Heart left ventricle (tissue), 16 donors: ENCODE measurements around the gene ITFG2. TPM values are rescaled to one million over a fixed set of nuclear protein-coding genes. Genes with fewer than 3 reads are reported as not detected.

ENCODE experiments used
- ATAC-seq, 4 donors: fragments of 200-7000 bp; cut with Tn5 transposase; one replicate each; pipeline ENCODE4 v1.9.1; 2020 to 2022; ENCODE audit warnings: moderate library complexity in 4 of 4, mild to moderate bottlenecking in 3 of 4, moderate number of reproducible peaks in 1 of 4
- DNase-seq, 5 donors: peaks; one replicate each; pipeline ENCODE4 v3.0.0-alpha.2; 2020
- H3K27ac ChIP-seq, 12 donors: fragments of 200-600 bp; sonication (generic) in 4 of 12; one replicate each; pipeline versions ENCODE4 v1.5.0 to v1.8.0; 2016 to 2022; ENCODE audit warnings: mild to moderate bottlenecking in 2 of 12
- H3K27me3 ChIP-seq, 9 donors: fragments of 200-600 bp; sonication (generic) in 2 of 9; one replicate each; pipeline versions ENCODE4 v1.5.1 to v1.8.0; 2016 to 2022; ENCODE audit warnings: mild to moderate bottlenecking in 3 of 9
- H3K36me3 ChIP-seq, 9 donors: fragments of 200-600 bp; sonication (generic) in 2 of 9; one replicate each; pipeline versions ENCODE4 v1.5.0 to v1.8.0; 2018 to 2022; ENCODE audit warnings: mild to moderate bottlenecking in 2 of 9
- H3K4me1 ChIP-seq, 12 donors: fragments of 200-600 bp; sonication (generic) in 4 of 12; one replicate each; pipeline versions ENCODE4 v1.5.0 to v1.8.0; 2016 to 2022; ENCODE audit warnings: mild to moderate bottlenecking in 3 of 12
- H3K4me3 ChIP-seq, 12 donors: fragments of 200-600 bp; sonication (generic) in 4 of 12; one replicate each; pipeline versions ENCODE4 v1.5.0 to v1.8.0; 2017 to 2022; ENCODE audit warnings: mild to moderate bottlenecking in 9 of 12, moderate library complexity in 4 of 12
- H3K9me3 ChIP-seq, 12 donors: fragments of 200-600 bp; sonication (generic) in 4 of 12; one replicate each; pipeline versions ENCODE4 v1.5.0 to v1.8.0; 2016 to 2022; ENCODE audit warnings: mild to moderate bottlenecking in 1 of 12
- POLR2A ChIP-seq, 2 donors: fragments of 450-650 bp; IDR thresholded peaks; one replicate each; pipeline ENCODE4 v1.6.1; 2017; ENCODE audit warnings: antibody characterized with exemption in 2 of 2, mild to moderate bottlenecking in 2 of 2, moderate library complexity in 2 of 2
- WGBS, 4 donors: extraction: QIAGEN DNeasy Blood & Tissue Kit in 2 of 4; methylation state at CpG; one replicate each; pipeline versions ENCODE4 v1.1.5 to v1.1.7; 2013 to 2018; 5-methylcytosine and 5-hydroxymethylcytosine counted together
- intact Hi-C, 10 donors: fragments of 100-400 bp; cut with DNase I; formaldehyde crosslinking; loops; one replicate each; pipeline versions ENCODE4 v1.11.1 to v1.14.2; 2022
- polyA plus RNA-seq, 2 donors: library from polyadenylated mRNA; stranded (reverse); fragments of 200-250 nt; gene quantifications; one replicate each; pipeline ENCODE4 v1.2.3, GENCODE V29; 2013
- total RNA-seq, 9 donors: library from RNA; depleted of rRNA in 2 of 9; stranded (reverse); fragments of >200 nt in 2 of 9; fragmentation: NEBNext Ultra II Directional in 3 of 9; extraction: Animal tissue kit (Norgen Biotek cat#: 25700) in 3 of 9; gene quantifications; one replicate each; pipeline versions ENCODE4 v1.1.0 to v1.2.4, GENCODE V29; 2016 to 2023
- TF ChIP-seq, protein P1 (sequence below), 12 donors: fragments of 200-600 bp; sonication (generic) in 4 of 12; IDR thresholded peaks; one replicate each; pipeline versions ENCODE4 v1.5.0 to v1.8.0; 2018 to 2022; ENCODE audit warnings: antibody characterized with exemption in 12 of 12, mild to moderate bottlenecking in 5 of 12
- donor health status: ischemic (EF 13 %, LVEDD 7.1; RV severe dilation, severe dysfunction).
- donor health status: healthy with polysubstance abuse.
- donor health status: DM: no; HTN: yes; CAD: no.
- donor health status: DM: no; HTN: no; CAD: no.
- donor health status: ischemic (EF 25% LVEDD 6.9; RV normal size, moderate dysfunction).
- donor health status: ischemic (EF 25% LVEDD 5.7; RV mildly dilated, moderate dysfunction).
- donor health status: healthy.
- donor health status: DM: yes; HTN: yes; CAD: no.
- donor health status: ischemic (EF 35%, LVEDD 5.7; RV mildly dilated, moderate dysfunction).
- donor health status: nonischemic (EF 11% LVEDD 7.7; RV severe dilation, severe dysfunction).
- donor health status: DM: yes; HTN: yes; CAD: no.
- donor health status: PGD.
- donor health status: ischemic (EF 29% LVEDD 5.4; RV normal size, mild dysfunction).
- donor health status: nonischemic (EF 23%, LVEDD 6.1; RV moderate dilation, normal function).

ITFG2 gene
- total and polyA plus RNA-seq, 11 donors = 7.6 to 21.7 (median 12.1) TPM

DNA sequence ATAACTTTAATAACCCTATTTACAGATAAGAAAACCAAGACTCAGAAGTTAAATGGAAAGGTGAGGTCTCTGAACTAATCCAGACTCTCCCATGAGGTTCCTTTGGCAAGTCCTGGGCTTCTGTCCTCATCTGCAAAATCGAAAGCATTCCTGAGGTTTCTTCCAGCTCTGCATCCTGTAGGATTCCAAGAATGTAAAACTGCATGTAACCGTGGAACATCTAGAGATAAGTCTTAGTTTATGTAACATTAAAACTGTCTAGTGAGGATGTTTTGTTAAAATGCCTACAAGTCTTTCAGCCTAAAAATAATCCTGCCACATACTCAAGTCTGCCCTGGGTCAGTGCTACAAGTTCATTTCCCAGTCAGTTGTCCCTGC lies 7.3 kb upstream of the ITFG2 start:
- 25 to 47% (median 37%) methylated on average over 2 of the region's 2 CpGs for WGBS, 4 donors
- Histone ChIP-seq H3K27me3 (no peaks in the 10 kb centered on the region), H3K4me3 (no peak overlapping the region), H3K27ac (peak overlapping the region in 3 of 12 donors; percentile 34 to 58 (median 51)), H3K9me3 (no peaks in the 10 kb centered on the region), H3K36me3 (peaks cover 0 to 64% (median 47%) of the 10 kb centered on the region in 9 donors), H3K4me1 (peaks cover 0 to 39% (median 23%) of the 10 kb centered on the region in 12 donors)
- ATAC-seq (no peak), DNase-seq (no peak)
- intact Hi-C loops = no loop called here
- no peak for TF ChIP-seq POLR2A (IDR thresholded peaks at IDR 0.05)
- TF ChIP-seq, protein P1, sequence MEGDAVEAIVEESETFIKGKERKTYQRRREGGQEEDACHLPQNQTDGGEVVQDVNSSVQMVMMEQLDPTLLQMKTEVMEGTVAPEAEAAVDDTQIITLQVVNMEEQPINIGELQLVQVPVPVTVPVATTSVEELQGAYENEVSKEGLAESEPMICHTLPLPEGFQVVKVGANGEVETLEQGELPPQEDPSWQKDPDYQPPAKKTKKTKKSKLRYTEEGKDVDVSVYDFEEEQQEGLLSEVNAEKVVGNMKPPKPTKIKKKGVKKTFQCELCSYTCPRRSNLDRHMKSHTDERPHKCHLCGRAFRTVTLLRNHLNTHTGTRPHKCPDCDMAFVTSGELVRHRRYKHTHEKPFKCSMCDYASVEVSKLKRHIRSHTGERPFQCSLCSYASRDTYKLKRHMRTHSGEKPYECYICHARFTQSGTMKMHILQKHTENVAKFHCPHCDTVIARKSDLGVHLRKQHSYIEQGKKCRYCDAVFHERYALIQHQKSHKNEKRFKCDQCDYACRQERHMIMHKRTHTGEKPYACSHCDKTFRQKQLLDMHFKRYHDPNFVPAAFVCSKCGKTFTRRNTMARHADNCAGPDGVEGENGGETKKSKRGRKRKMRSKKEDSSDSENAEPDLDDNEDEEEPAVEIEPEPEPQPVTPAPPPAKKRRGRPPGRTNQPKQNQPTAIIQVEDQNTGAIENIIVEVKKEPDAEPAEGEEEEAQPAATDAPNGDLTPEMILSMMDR (IDR thresholded peaks at IDR 0.05) = no peak

DNA sequence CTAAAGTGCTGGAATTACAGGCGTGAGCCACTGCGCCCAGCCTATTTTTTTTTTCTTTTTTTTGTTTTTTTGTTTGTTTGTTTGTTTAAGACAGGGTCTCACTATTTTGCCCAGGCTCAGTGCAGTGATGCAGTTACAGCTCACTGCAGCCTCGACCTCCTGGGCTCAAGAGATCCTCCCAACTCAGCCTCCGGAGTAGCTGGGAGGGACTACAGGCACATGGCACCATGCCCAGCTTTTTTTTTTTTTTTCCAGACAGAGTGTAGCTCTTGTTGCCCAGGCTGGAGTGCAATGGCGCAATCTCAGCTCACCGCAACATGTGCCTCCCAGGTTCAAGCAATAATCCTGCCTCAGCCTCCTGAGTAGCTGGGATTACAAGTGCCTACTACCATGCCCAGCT lies 5.8 kb upstream of the ITFG2 start:
- no peak for ATAC-seq
- Histone ChIP-seq H3K27ac (no peak overlapping the region), H3K36me3 (peaks cover 0 to 48% (median 31%) of the 10 kb centered on the region in 9 donors), H3K4me3 (no peak overlapping the region), H3K4me1 (peaks cover 0 to 29% (median 22%) of the 10 kb centered on the region in 12 donors), H3K27me3 (no peaks in the 10 kb centered on the region), H3K9me3 (no peaks in the 10 kb centered on the region)
- 91 to 95% (median 95%) methylated on average over 6 of the region's 6 CpGs for WGBS, 4 donors
- no peak for TF ChIP-seq POLR2A (IDR thresholded peaks at IDR 0.05)
- TF ChIP-seq, protein P1 (IDR thresholded peaks at IDR 0.05) = no peak
- intact Hi-C loops = no loop called here
- DNase-seq = no peak

DNA sequence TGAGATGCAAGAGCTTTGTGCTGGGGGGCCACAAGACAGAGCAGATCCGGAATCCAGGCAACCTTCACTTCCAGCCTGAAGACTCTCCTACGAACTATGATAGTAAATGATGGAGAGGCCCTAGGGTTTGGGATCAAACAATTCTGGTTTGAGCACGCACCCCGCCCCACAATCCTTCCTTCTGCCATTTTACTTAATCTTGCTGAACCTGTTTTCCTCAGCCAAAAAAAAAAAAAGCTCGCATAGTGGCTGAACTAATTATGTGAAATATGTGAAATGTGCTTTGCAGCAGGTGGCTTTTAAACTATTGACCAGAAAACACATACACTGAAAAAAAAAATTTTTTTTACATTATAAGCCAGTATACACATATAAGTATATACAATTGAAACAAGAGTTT lies 667 bp upstream of the ITFG2 start:
- intact Hi-C loops = loop anchor here in 3 of 10 donors (2.0 kb wide), 2 partner anchors 15 to 17 kb away; partner anchors contain the start of gene FKBP4 (in 2 of the 3)
- peaks cover 0 to 17% (median 3%) of the 10 kb centered on the region in 9 donors for H3K36me3 ChIP-seq
- H3K27ac ChIP-seq = peak overlapping the region; percentile 20 to 98 (median 94)
- no peak for DNase-seq
- H3K4me3 ChIP-seq = peak overlapping the region; percentile 21 to 90 (median 72)
- 80 to 86% (median 83%) methylated on average over 5 of the region's 5 CpGs for WGBS, 4 donors
- no peak for ATAC-seq
- TF ChIP-seq, protein P1 (IDR thresholded peaks at IDR 0.05) = no peak
- no peak for TF ChIP-seq POLR2A (IDR thresholded peaks at IDR 0.05)
- H3K9me3 ChIP-seq = no peaks in the 10 kb centered on the region
- peaks cover 0 to 23% (median 17%) of the 10 kb centered on the region in 12 donors for H3K4me1 ChIP-seq
- no peaks in the 10 kb centered on the region for H3K27me3 ChIP-seq

DNA sequence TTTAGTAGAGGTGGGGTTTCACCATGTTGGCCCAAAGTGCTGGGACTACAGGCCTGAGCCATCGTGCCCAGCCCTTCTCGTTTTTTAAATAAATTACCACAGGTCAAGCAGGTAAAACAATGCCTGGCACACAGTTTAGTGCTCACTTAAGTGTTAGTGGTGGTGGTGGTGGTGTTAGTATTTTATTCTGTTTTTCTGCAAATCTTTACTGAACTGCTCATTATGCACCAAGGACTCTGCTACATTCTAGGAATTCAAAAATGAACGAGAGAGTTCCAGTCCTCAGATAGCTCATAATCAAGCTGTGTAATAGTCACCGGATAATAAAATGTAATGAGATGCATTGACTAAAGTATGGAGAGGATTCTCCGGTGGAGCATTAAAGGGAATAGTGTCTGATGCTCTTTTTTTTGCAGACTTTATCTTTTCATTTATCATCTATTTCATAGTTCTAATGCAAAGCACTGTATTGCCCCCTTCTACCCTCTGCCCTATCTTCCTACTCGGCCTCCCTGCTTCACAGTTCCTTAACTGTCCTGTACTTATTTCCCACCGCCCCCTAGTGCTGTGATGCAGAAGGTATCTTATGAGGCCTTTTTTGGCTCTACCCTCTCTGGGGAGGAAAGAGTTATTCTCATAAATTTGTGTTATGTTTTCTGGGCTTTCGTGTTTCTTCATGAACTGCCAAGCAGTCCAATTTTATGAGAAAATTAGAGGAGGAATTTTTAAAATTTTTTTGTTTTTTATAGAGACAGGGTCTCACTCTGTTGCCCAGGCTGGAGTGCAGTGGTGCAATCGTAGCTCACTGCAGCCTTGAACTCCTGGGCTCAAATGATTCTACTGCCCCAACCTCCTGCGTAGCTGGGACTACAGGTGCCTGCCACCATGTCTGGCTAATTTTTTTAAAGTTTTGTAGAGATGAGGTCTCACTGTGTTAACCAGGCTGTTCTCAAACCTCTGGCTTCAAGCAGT lies 1.0 kb downstream of the ITFG2 start:
- WGBS, 4 donors = 17 to 19% (median 18%) methylated on average over 10 of the region's 10 CpGs
- Histone ChIP-seq H3K36me3 (peaks cover 0 to 33% (median 16%) of the 10 kb centered on the region in 9 donors), H3K9me3 (no peaks in the 10 kb centered on the region), H3K27me3 (no peaks in the 10 kb centered on the region), H3K4me3 (peak overlapping the region; percentile 53 to 90 (median 72)), H3K27ac (peak overlapping the region; percentile 77 to 98 (median 95)), H3K4me1 (peaks cover 0 to 23% (median 17%) of the 10 kb centered on the region in 12 donors)
- ATAC-seq (peak in 2 of 4 donors; percentile 47 to 50), DNase-seq (peak in 2 of 5 donors; percentile 33 to 60)
- TF ChIP-seq, protein P1 (IDR thresholded peaks at IDR 0.05) = peak in 11 of 12 donors; percentile 29 to 64 (median 55)
- no peak for TF ChIP-seq POLR2A (IDR thresholded peaks at IDR 0.05)
- intact Hi-C loops = loop anchor here in 3 of 10 donors (2.0 kb wide), 2 partner anchors 17 to 19 kb away; partner anchors contain the start of gene FKBP4 (in 2 of the 3)
